KBM-7 (cell line): ENCODE results near the gene SORCS2.
"Not testable (repeated sequence)": the region's sequence is repeated elsewhere in the genome, so short reads cannot be mapped to it uniquely, and the experiment has no call there.

ENCODE experiments used
- DNase-seq: peaks from one replicate; pipeline ENCODE4 v3.0.0-alpha.2; 2015
- in situ Hi-C: fragments of 300-500 bp; cut with MboI; formaldehyde crosslinking; loops from 2 replicates; pipeline ENCODE4 v1.14.3; 2020; ENCODE audit warnings: low sequenced_read_pairs, low pct_unique_long_range_greater_than_20kb, mixed read lengths

SORCS2 gene

GRCh38 chr4:7432531-7433375 lies 240.4 kb downstream of the SORCS2 start:
- no peak for DNase-seq
- in situ Hi-C loops = no loop called here

GRCh38 chr4:7433376-7434140 lies 241.2 kb downstream of the SORCS2 start:
- in situ Hi-C loops = no loop called here
- no peak for DNase-seq

GRCh38 chr4:7434141-7434765 lies 241.9 kb downstream of the SORCS2 start:
- DNase-seq = no peak
- in situ Hi-C loops = no loop called here

GRCh38 chr4:7434766-7435150 lies 242.4 kb downstream of the SORCS2 start, which contains the start of gene PSAPL1:
PSAPL1 (minus strand) TSS chr4:7434930; CDS start chr4:7434879, 51 bp downstream.
- DNase-seq = no peak

GRCh38 chr4:7435471-7436061 lies 243.2 kb downstream of the SORCS2 start:
- in situ Hi-C loops = no loop called here
- no peak for DNase-seq

More at GRCh38 chr4:7434766-7435150, 242.4 kb downstream of the SORCS2 start, which contains the start of gene PSAPL1:
- in situ Hi-C loops = no loop called here

- in situ Hi-C loops = no loop called here
- DNase-seq = no peak
These were observed 243.9 kb downstream of the SORCS2 start for GRCh38 chr4:7436256-7436655.

- in situ Hi-C loops = no loop called here
- no peak for DNase-seq
These were observed 247.4 kb downstream of the SORCS2 start for GRCh38 chr4:7439699-7440098.

- in situ Hi-C loops = no loop called here
- DNase-seq = no peak
These were observed 248.9 kb downstream of the SORCS2 start for GRCh38 chr4:7441201-7441600.

- no peak for DNase-seq
- in situ Hi-C loops = no loop called here
These were observed 250.3 kb downstream of the SORCS2 start for GRCh38 chr4:7442574-7443162.

GRCh38 chr4:7444314-7444713 lies 252.0 kb downstream of the SORCS2 start:
- no peak for DNase-seq
- in situ Hi-C loops = no loop called here

GRCh38 chr4:7444731-7445130 lies 252.4 kb downstream of the SORCS2 start:
- in situ Hi-C loops = no loop called here
- no peak for DNase-seq

GRCh38 chr4:7447236-7447635 lies 254.9 kb downstream of the SORCS2 start:
- DNase-seq = no peak
- in situ Hi-C loops = no loop called here

- in situ Hi-C loops = no loop called here
- DNase-seq = no peak
These were observed 255.7 kb downstream of the SORCS2 start for GRCh38 chr4:7448036-7448435.

- no peak for DNase-seq
- in situ Hi-C loops = no loop called here
These were observed 258.6 kb downstream of the SORCS2 start for GRCh38 chr4:7450775-7451433.

- in situ Hi-C loops = no loop called here
- no peak for DNase-seq
These were observed 259.1 kb downstream of the SORCS2 start for GRCh38 chr4:7451434-7451789.

- no peak for DNase-seq
- in situ Hi-C loops = no loop called here
These were observed 259.5 kb downstream of the SORCS2 start for GRCh38 chr4:7451800-7452199.

GRCh38 chr4:7452802-7453201 lies 260.5 kb downstream of the SORCS2 start:
- in situ Hi-C loops, DNase-seq: not testable (repeated sequence)

GRCh38 chr4:7457201-7458065 lies 265.1 kb downstream of the SORCS2 start:
- DNase-seq = no peak
- in situ Hi-C loops = no loop called here
